ENCODE results near the gene WDPCP. TPM values are rescaled to one million over a fixed set of nuclear protein-coding genes. Genes with fewer than 3 reads are reported as not detected.
"Not testable (repeated sequence)": the region's sequence is repeated elsewhere in the genome, so short reads cannot be mapped to it uniquely, and the experiment has no call there.

The WDPCP gene
- total RNA-seq, 1 donor from 2014 or later: 16.6 TPM

- intact Hi-C loops (cut with DNase I): no loop called here
- DNase-seq (ENCODE audit: low spot score): no peak
Observed at GRCh38 chr2:63099032-63099431, 489.2 kb downstream of the WDPCP start.

GRCh38 chr2:63096491-63096890, 491.8 kb downstream of the WDPCP start:
- intact Hi-C loops (cut with DNase I): no loop called here

More at GRCh38 chr2:63099032-63099431, 489.2 kb downstream of the WDPCP start:
- ATAC-seq: no peak

GRCh38 chr2:63093502-63093901, 494.8 kb downstream of the WDPCP start:
- DNase-seq (ENCODE audit: low spot score): no peak
- intact Hi-C loops (cut with DNase I): no loop called here
- no peak for ATAC-seq

More at GRCh38 chr2:63096491-63096890, 491.8 kb downstream of the WDPCP start:
- ATAC-seq: no peak
- DNase-seq (ENCODE audit: low spot score): no peak

GRCh38 chr2:63092857-63093256, 495.4 kb downstream of the WDPCP start:
- ATAC-seq (no peak), DNase-seq (ENCODE audit: low spot score) (no peak)
- intact Hi-C loops (cut with DNase I): no loop called here

- intact Hi-C loops (cut with DNase I): no loop called here
- ATAC-seq (no peak), DNase-seq (ENCODE audit: low spot score) (no peak)
Observed at GRCh38 chr2:63092401-63092800, 495.9 kb downstream of the WDPCP start.

- no peak for DNase-seq (ENCODE audit: low spot score)
- ATAC-seq: no peak
- intact Hi-C loops (cut with DNase I): no loop called here
Observed at GRCh38 chr2:63086687-63087086, 501.6 kb downstream of the WDPCP start.

GRCh38 chr2:63081404-63081803, 506.9 kb downstream of the WDPCP start:
- intact Hi-C loops (cut with DNase I): no loop called here
- DNase-seq (ENCODE audit: low spot score): no peak
- ATAC-seq: no peak

GRCh38 chr2:63078852-63079606, 509.2 kb downstream of the WDPCP start:
- intact Hi-C loops (cut with DNase I): no loop called here
- DNase-seq (ENCODE audit: low spot score) (no peak), ATAC-seq (no peak)

GRCh38 chr2:63074399-63074798, 513.9 kb downstream of the WDPCP start:
- DNase-seq (ENCODE audit: low spot score); ATAC-seq; intact Hi-C loops (cut with DNase I): not testable (repeated sequence)

- intact Hi-C loops (cut with DNase I): no loop called here
- ATAC-seq: no peak
Observed at GRCh38 chr2:63073994-63074393, 514.3 kb downstream of the WDPCP start.

GRCh38 chr2:63071664-63072063, 516.6 kb downstream of the WDPCP start:
- DNase-seq (ENCODE audit: low spot score) (no peak), ATAC-seq (no peak)
- intact Hi-C loops (cut with DNase I): no loop called here

More at GRCh38 chr2:63073994-63074393, 514.3 kb downstream of the WDPCP start:
- no peak for DNase-seq (ENCODE audit: low spot score)

Other genes with a start within 250 kb of the WDPCP start
- gene MDH1, start 486 bp upstream of the WDPCP start, total RNA-seq: 81.0 TPM